GM23248 (cell line): ENCODE results near the gene BMI1.

Source experiments
- EZH2 ChIP-seq: fragments of 200-600 bp; sonication (generic); IDR thresholded peaks from 2 replicates; pipeline ENCODE4 v1.6.1; 2018; ENCODE audit warnings: antibody characterized with exemption, mild to moderate bottlenecking; ENCODE audit not compliant: insufficient read depth, poor library complexity, severe bottlenecking
- EZH2phosphoT487 ChIP-seq: fragments of 200-600 bp; sonication (generic); IDR thresholded peaks from 2 replicates; pipeline ENCODE4 v1.6.1; 2018; ENCODE audit warnings: antibody characterized with exemption, moderate library complexity, mild to moderate bottlenecking, low read depth; ENCODE audit not compliant: insufficient read depth

DNA sequence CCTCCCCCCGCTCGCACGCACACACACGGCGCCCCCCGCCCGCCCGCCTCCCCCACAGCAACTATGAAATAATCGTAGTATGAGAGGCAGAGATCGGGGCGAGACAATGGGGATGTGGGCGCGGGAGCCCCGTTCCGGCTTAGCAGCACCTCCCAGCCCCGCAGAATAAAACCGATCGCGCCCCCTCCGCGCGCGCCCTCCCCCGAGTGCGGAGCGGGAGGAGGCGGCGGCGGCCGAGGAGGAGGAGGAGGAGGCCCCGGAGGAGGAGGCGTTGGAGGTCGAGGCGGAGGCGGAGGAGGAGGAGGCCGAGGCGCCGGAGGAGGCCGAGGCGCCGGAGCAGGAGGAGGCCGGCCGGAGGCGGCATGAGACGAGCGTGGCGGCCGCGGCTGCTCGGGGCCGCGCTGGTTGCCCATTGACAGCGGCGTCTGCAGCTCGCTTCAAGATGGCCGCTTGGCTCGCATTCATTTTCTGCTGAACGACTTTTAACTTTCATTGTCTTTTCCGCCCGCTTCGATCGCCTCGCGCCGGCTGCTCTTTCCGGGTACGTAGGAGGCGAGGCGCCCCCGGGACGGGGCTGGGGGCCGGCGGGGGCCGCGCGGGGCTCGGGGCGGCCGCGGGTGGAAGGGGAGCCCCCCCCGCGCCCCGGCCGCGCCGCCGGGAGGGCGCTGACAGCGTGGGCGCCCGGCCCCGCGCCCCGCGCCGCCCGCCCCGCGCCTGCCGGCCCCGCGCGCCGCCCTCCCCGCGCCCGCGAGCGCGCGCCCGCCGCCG is 441 bp downstream of the BMI1 start:
- TF ChIP-seq EZH2 (no peak), EZH2phosphoT487 (no peak)
